GM06990 (cell line): ENCODE measurements around the gene RSL1D1.
"Not testable (repeated sequence)": the region's sequence is repeated elsewhere in the genome, so short reads cannot be mapped to it uniquely, and the experiment has no call there.

ENCODE experiments used
- DNase-seq: peaks from one replicate; pipeline ENCODE4 v3.0.0-alpha.2; 2011; ENCODE audit not compliant: insufficient read length; ENCODE audit errors: extremely low read depth
- H3K27me3 ChIP-seq: replicated peaks from 2 replicates; pipeline ENCODE4 v1.6.0; 2011; ENCODE audit warnings: low read length; ENCODE audit not compliant: control insufficient read depth, insufficient read depth
- H3K36me3 ChIP-seq: 2 replicates; pipeline ENCODE4 v1.5.1; 2011; ENCODE audit warnings: low read length; ENCODE audit not compliant: control insufficient read depth, insufficient read depth
- H3K4me3 ChIP-seq: replicated peaks from 2 replicates; pipeline ENCODE4 v1.5.1; 2011; ENCODE audit warnings: low read depth, mild to moderate bottlenecking, control low read depth, low read length
- CTCF ChIP-seq: IDR thresholded peaks from 2 replicates; pipeline ENCODE4 v1.5.1; 2011; ENCODE audit warnings: low read length, control low read depth, mild to moderate bottlenecking, inconsistent platforms; ENCODE audit not compliant: insufficient read depth, poor library complexity, severe bottlenecking

RSL1D1 gene

GRCh38 chr16:11833951-11834695, 17.2 kb downstream of the RSL1D1 start:
- no peak for TF ChIP-seq CTCF
- DNase-seq: no peak
- peaks cover 11% of the 10 kb centered on the region for H3K36me3 ChIP-seq
- no peaks in the 10 kb centered on the region for H3K27me3 ChIP-seq
- H3K4me3 ChIP-seq: no peak overlapping the region

- H3K4me3 ChIP-seq: no peak overlapping the region
- no peak for DNase-seq
- TF ChIP-seq CTCF: no peak
- H3K27me3 ChIP-seq: no peaks in the 10 kb centered on the region
- H3K36me3 ChIP-seq: no peaks in the 10 kb centered on the region
Observed at GRCh38 chr16:11828696-11829095, 22.6 kb downstream of the RSL1D1 start.

- not testable (repeated sequence) for DNase-seq, H3K36me3 ChIP-seq, H3K27me3 ChIP-seq, H3K4me3 ChIP-seq
Observed at GRCh38 chr16:11825520-11826165, 25.7 kb downstream of the RSL1D1 start.

- H3K4me3 ChIP-seq: no peak overlapping the region
- no peak for DNase-seq
- TF ChIP-seq CTCF: no peak
- H3K27me3 ChIP-seq: no peaks in the 10 kb centered on the region
- no peaks in the 10 kb centered on the region for H3K36me3 ChIP-seq
Observed at GRCh38 chr16:11824362-11824761, 27.0 kb downstream of the RSL1D1 start.

- not testable (repeated sequence) for H3K4me3 ChIP-seq, H3K36me3 ChIP-seq, DNase-seq, H3K27me3 ChIP-seq
Observed at GRCh38 chr16:11823645-11824044, 27.7 kb downstream of the RSL1D1 start.

- no peaks in the 10 kb centered on the region for H3K36me3 ChIP-seq
- no peak for TF ChIP-seq CTCF
- no peak for DNase-seq
- H3K4me3 ChIP-seq: no peak overlapping the region
- H3K27me3 ChIP-seq: no peaks in the 10 kb centered on the region
Observed at GRCh38 chr16:11819798-11820197, 31.5 kb downstream of the RSL1D1 start.

GRCh38 chr16:11818970-11819369, 32.4 kb downstream of the RSL1D1 start:
- not testable (repeated sequence) for H3K4me3 ChIP-seq, H3K36me3 ChIP-seq, DNase-seq, H3K27me3 ChIP-seq
